Keratinocyte (primary cell): Measurements from ENCODE around the gene USP34. TPM values are rescaled to one million over a fixed set of nuclear protein-coding genes. Genes with fewer than 3 reads are reported as not detected.

Experiments used
- DNase-seq: peaks from one replicate; pipeline ENCODE4 v3.0.0-alpha.2; 2011; ENCODE audit warnings: low read depth, missing footprints, low spot score
- FAIRE-seq: peaks from 2 replicates; lab custom pipeline; 2011; peaks lifted over from hg19 to GRCh38; lab: Jason Lieb, UNC
- H2AFZ ChIP-seq: 2 replicates; pipeline ENCODE4 v1.6.0; 2012; ENCODE audit warnings: low read length, control low read depth, inconsistent platforms; ENCODE audit not compliant: control insufficient read depth
- H3K27ac ChIP-seq: 2 replicates; pipeline ENCODE4 v1.5.1; 2011; ENCODE audit warnings: low read length; ENCODE audit not compliant: control insufficient read depth, insufficient read depth
- H3K27me3 ChIP-seq: 3 replicates; pipeline ENCODE4 v1.6.0; 2011; ENCODE audit warnings: low read length; ENCODE audit not compliant: control insufficient read depth, insufficient read depth; ENCODE audit errors: extremely low read depth
- H3K36me3 ChIP-seq, 2 experiments: 2 replicates in 1 of 2; 3 replicates in 1 of 2; pipeline ENCODE4 v1.5.1; 2011; ENCODE audit warnings: low read length in 2 of 2, mild to moderate bottlenecking in 1 of 2; ENCODE audit not compliant: control insufficient read depth in 2 of 2, insufficient read depth in 2 of 2; ENCODE audit errors: extremely low read depth in 1 of 2
- H3K4me1 ChIP-seq: 3 replicates; pipeline ENCODE4 v1.5.1; 2011; ENCODE audit warnings: low read length; ENCODE audit not compliant: control insufficient read depth, insufficient read depth; ENCODE audit errors: extremely low read depth
- H3K4me2 ChIP-seq: 3 replicates; pipeline ENCODE4 v1.6.0; 2011; ENCODE audit warnings: low read depth, low read length; ENCODE audit not compliant: control insufficient read depth, insufficient read depth; ENCODE audit errors: extremely low read depth
- H3K4me3 ChIP-seq, 3 experiments: fragments of 200-600 bp in 1 of 3; sonication (generic) in 1 of 3; 2 replicates in 2 of 3; 3 replicates in 1 of 3; pipeline ENCODE4 v1.5.1; 2011 to 2016; ENCODE audit warnings: low read length in 3 of 3, mild to moderate bottlenecking in 3 of 3, control low read depth in 2 of 3, inconsistent platforms in 1 of 3, low read depth in 1 of 3, mixed read lengths in 1 of 3, mixed run types in 1 of 3, moderate library complexity in 1 of 3; ENCODE audit not compliant: control insufficient read depth in 2 of 3, insufficient read depth in 2 of 3; ENCODE audit errors: extremely low read depth in 1 of 3
- H3K79me2 ChIP-seq: 2 replicates; pipeline ENCODE4 v1.6.0; 2012; ENCODE audit warnings: low read length; ENCODE audit not compliant: control insufficient read depth, insufficient read depth
- H3K9ac ChIP-seq: 3 replicates; pipeline ENCODE4 v1.6.0; 2011; ENCODE audit warnings: low read length; ENCODE audit not compliant: control insufficient read depth, insufficient read depth; ENCODE audit errors: extremely low read depth
- H3K9me1 ChIP-seq: 3 replicates; pipeline ENCODE4 v1.6.0; 2011; ENCODE audit warnings: low read length; ENCODE audit not compliant: control insufficient read depth, insufficient read depth; ENCODE audit errors: extremely low read depth
- H3K9me3 ChIP-seq: 2 replicates; pipeline ENCODE4 v1.5.1; 2012; ENCODE audit warnings: low read depth, low read length; ENCODE audit not compliant: control insufficient read depth
- H4K20me1 ChIP-seq: 3 replicates; pipeline ENCODE4 v1.6.0; 2011; ENCODE audit warnings: low read length; ENCODE audit not compliant: control insufficient read depth, insufficient read depth; ENCODE audit errors: extremely low read depth
- CTCF ChIP-seq, 3 experiments: IDR thresholded peaks in 1 of 3; conservative IDR thresholded peaks in 1 of 3; optimal IDR thresholded peaks in 1 of 3; 2 replicates in 2 of 3; 3 replicates in 1 of 3; pipeline versions ENCODE3 to v1.5.1; 2011; ENCODE audit warnings: low read length in 3 of 3, mild to moderate bottlenecking in 3 of 3, moderate library complexity in 2 of 3, control low read depth in 1 of 3, inconsistent platforms in 1 of 3; ENCODE audit not compliant: insufficient read depth in 2 of 3; ENCODE audit errors: extremely low read depth in 1 of 3
- EZH2 ChIP-seq: IDR thresholded peaks from one replicate; pipeline ENCODE4 v1.6.1; 2012; ENCODE audit warnings: inconsistent platforms, mild to moderate bottlenecking, low read length, moderate library complexity
- dilution Hi-C: fragments of 300-500 bp; cut with MboI; formaldehyde crosslinking; loops from one replicate; pipeline ENCODE4 v1.7.0; 2020; ENCODE audit warnings: low sequenced_read_pairs; ENCODE audit not compliant: extremely low pct_ligation_motif_present
- polyA plus RNA-seq, 5 experiments: library from polyadenylated mRNA; depleted of rRNA in 3 of 5; stranded (reverse) in 3 of 5; stranded (forward) in 1 of 5; unstranded in 1 of 5; fragments of >200 nt; gene quantifications; 1 replicate in 1 of 5; 2 replicates in 3 of 5; 3 replicates in 1 of 5; pipeline versions ENCODE4 v1.2.1 to v1.2.3, GENCODE V29; 2011 to 2012; ENCODE audit warnings: missing spikeins in 2 of 5, low read depth in 1 of 5, low replicate concordance in 1 of 5

USP34 gene
- polyA plus RNA-seq, 1 donor (not counting 4 experiments of a cell fraction or from before 2014, with no cell fraction given): 54.7 TPM

GRCh38 chr2:61222567-61222966 is 248.3 kb downstream of the USP34 start:
- FAIRE-seq: no peak
- H3K9me1 ChIP-seq: no peaks in the 10 kb centered on the region
- no peaks in the 10 kb centered on the region for H3K9me3 ChIP-seq
- no peak for DNase-seq
- no peak overlapping the region for H3K4me3 ChIP-seq
- dilution Hi-C loops: no loop called here
- no peak overlapping the region for H3K9ac ChIP-seq
- no peak overlapping the region for H2AFZ ChIP-seq
- no peaks in the 10 kb centered on the region for H3K79me2 ChIP-seq
- TF ChIP-seq EZH2 (no peak), CTCF (optimal IDR thresholded peaks at IDR 0.05 in 1 of 3, IDR thresholded peaks at IDR 0.05 in 1 of 3, conservative IDR thresholded peaks at IDR 0.05 in 1 of 3; ENCODE audit: extremely low read depth in 1 of 3, insufficient read depth in 2 of 3, low read length in 3 of 3) (no peak)
- no peaks in the 10 kb centered on the region for H3K4me1 ChIP-seq
- peaks cover 7 to 10% of the 10 kb centered on the region in 2 experiments for H3K36me3 ChIP-seq
- H3K4me2 ChIP-seq: no peak overlapping the region
- H3K27me3 ChIP-seq: no peaks in the 10 kb centered on the region
- H3K27ac ChIP-seq: no peak overlapping the region
- H4K20me1 ChIP-seq: no peaks in the 10 kb centered on the region

GRCh38 chr2:61221819-61222218 is 249.1 kb downstream of the USP34 start:
- dilution Hi-C loops: no loop called here
- Histone ChIP-seq H3K4me3 (no peak overlapping the region), H3K27me3 (no peaks in the 10 kb centered on the region), H3K27ac (no peak overlapping the region), H3K9me1 (no peaks in the 10 kb centered on the region), H3K9me3 (no peaks in the 10 kb centered on the region), H3K9ac (no peak overlapping the region), H3K4me1 (no peaks in the 10 kb centered on the region), H3K36me3 (peaks cover 7 to 10% of the 10 kb centered on the region in 2 experiments), H3K79me2 (no peaks in the 10 kb centered on the region), H3K4me2 (no peak overlapping the region), H4K20me1 (no peaks in the 10 kb centered on the region), H2AFZ (no peak overlapping the region)
- TF ChIP-seq EZH2: no peak
- DNase-seq (no peak), FAIRE-seq (no peak)

GRCh38 chr2:61220768-61221167 is 250.1 kb downstream of the USP34 start:
- no peaks in the 10 kb centered on the region for H3K9me3 ChIP-seq
- H4K20me1 ChIP-seq: no peaks in the 10 kb centered on the region
- H3K9me1 ChIP-seq: no peaks in the 10 kb centered on the region
- no peaks in the 10 kb centered on the region for H3K79me2 ChIP-seq
- peaks cover 5 to 10% of the 10 kb centered on the region in 2 experiments for H3K36me3 ChIP-seq
- no peak overlapping the region for H3K4me3 ChIP-seq
- no peak overlapping the region for H3K27ac ChIP-seq
- dilution Hi-C loops: no loop called here
- no peak overlapping the region for H2AFZ ChIP-seq
- H3K27me3 ChIP-seq: no peaks in the 10 kb centered on the region
- no peak for TF ChIP-seq CTCF (optimal IDR thresholded peaks at IDR 0.05 in 1 of 3, IDR thresholded peaks at IDR 0.05 in 1 of 3, conservative IDR thresholded peaks at IDR 0.05 in 1 of 3; ENCODE audit: extremely low read depth in 1 of 3, insufficient read depth in 2 of 3, low read length in 3 of 3)
- no peak for TF ChIP-seq EZH2
- H3K4me1 ChIP-seq: no peaks in the 10 kb centered on the region
- DNase-seq (no peak), FAIRE-seq (no peak)
- no peak overlapping the region for H3K4me2 ChIP-seq
- no peak overlapping the region for H3K9ac ChIP-seq
